WTC11 (cell line): Measurements from ENCODE around the gene APH1B. TPM values are rescaled to one million over a fixed set of nuclear protein-coding genes. Genes with fewer than 3 reads are reported as not detected.

ENCODE experiments used
- ATAC-seq: fragments of 200-7000 bp; cut with Tn5 transposase; 2 replicates; pipeline ENCODE4 v1.10.0; 2021; ENCODE audit warnings: mild to moderate bottlenecking, moderate library complexity
- CTCF ChIA-PET: fragments of 300-600 bp; sonication (Branson Sonifier 250); formaldehyde crosslinking; loops from one replicate; lab custom pipeline; 2021; ENCODE audit warnings: antibody characterized with exemption; lab: Charles Lee
- POLR2A ChIA-PET: fragments of 350-600 bp; sonication (Branson Sonifier 250); formaldehyde crosslinking; loops from one replicate; lab custom pipeline; 2021; ENCODE audit warnings: antibody characterized with exemption; lab: Charles Lee
- DNase-seq: peaks from one replicate; pipeline ENCODE4 v3.0.0; 2021; ENCODE audit warnings: low spot score
- H3K27ac Mint-ChIP-seq: 2 replicates; pipeline ENCODE4 v1.8.0; 2021; ENCODE audit warnings: mixed read lengths
- H3K27me3 Mint-ChIP-seq: 2 replicates; pipeline ENCODE4 v1.8.0; 2021; ENCODE audit warnings: low read depth, mild to moderate bottlenecking, moderate library complexity, mixed read lengths
- H3K36me3 Mint-ChIP-seq: 2 replicates; pipeline ENCODE4 v1.8.0; 2021; ENCODE audit warnings: mixed read lengths
- H3K4me1 Mint-ChIP-seq: 2 replicates; pipeline ENCODE4 v1.8.0; 2022; ENCODE audit warnings: mixed read lengths
- H3K4me3 Mint-ChIP-seq: 2 replicates; pipeline ENCODE4 v1.8.0; 2021; ENCODE audit warnings: mild to moderate bottlenecking, moderate library complexity, mixed read lengths
- H3K9me3 Mint-ChIP-seq: 2 replicates; pipeline ENCODE4 v1.8.0; 2021; ENCODE audit warnings: mixed read lengths
- ATF6 ChIP-seq: sonication (generic); formaldehyde crosslinking; IDR thresholded peaks from 2 replicates; pipeline ENCODE4 v1.8.1; 2023; ENCODE audit warnings: mild to moderate bottlenecking, missing genetic modification reagents
- ELF4 ChIP-seq: sonication (generic); formaldehyde crosslinking; IDR thresholded peaks from 2 replicates; pipeline ENCODE4 v1.8.1; 2022; ENCODE audit warnings: low read depth, mild to moderate bottlenecking, moderate library complexity, missing genetic modification reagents
- ETV6 ChIP-seq: sonication (generic); formaldehyde crosslinking; IDR thresholded peaks from 2 replicates; pipeline ENCODE4 v1.8.1; 2022; ENCODE audit warnings: mild to moderate bottlenecking, missing genetic modification reagents
- FOXJ3 ChIP-seq: sonication (generic); formaldehyde crosslinking; IDR thresholded peaks from 2 replicates; pipeline ENCODE4 v1.9.0; 2021; ENCODE audit warnings: missing genetic modification reagents, mild to moderate bottlenecking, borderline replicate concordance
- HMGA2 ChIP-seq: fragments of 250-450 bp; sonication (Bioruptor Pico); IDR thresholded peaks from 2 replicates; pipeline ENCODE4 v1.4.0; 2021; ENCODE audit warnings: mild to moderate bottlenecking, moderate library complexity
- JAZF1 ChIP-seq: fragments of 250-450 bp; sonication (Bioruptor Pico); IDR thresholded peaks from 2 replicates; pipeline ENCODE4 v1.9.0; 2021; ENCODE audit warnings: moderate library complexity, mild to moderate bottlenecking, inconsistent platforms
- MAX ChIP-seq: sonication (generic); formaldehyde crosslinking; IDR thresholded peaks from 2 replicates; pipeline ENCODE4 v1.8.0; 2022; ENCODE audit warnings: mild to moderate bottlenecking, missing genetic modification reagents
- NR1H2 ChIP-seq: sonication (generic); formaldehyde crosslinking; IDR thresholded peaks from 2 replicates; pipeline ENCODE4 v1.9.0; 2021; ENCODE audit warnings: mild to moderate bottlenecking, moderate library complexity, missing genetic modification reagents
- NR3C1 ChIP-seq: sonication (generic); formaldehyde crosslinking; conservative IDR thresholded peaks from 2 replicates; pipeline ENCODE4 v1.8.1; 2023; ENCODE audit warnings: low read depth, mild to moderate bottlenecking, missing genetic modification reagents
- PRRX2 ChIP-seq: fragments of 250-450 bp; sonication (Bioruptor Pico); IDR thresholded peaks from 2 replicates; pipeline ENCODE4 v1.8.0; 2021; ENCODE audit warnings: mild to moderate bottlenecking
- SP1 ChIP-seq: sonication (generic); formaldehyde crosslinking; conservative IDR thresholded peaks from 2 replicates; pipeline ENCODE4 v1.8.1; 2022; ENCODE audit warnings: missing genetic modification reagents
- ZBTB43 ChIP-seq: sonication (generic); formaldehyde crosslinking; IDR thresholded peaks from 2 replicates; pipeline ENCODE4 v1.8.1; 2023; ENCODE audit warnings: mild to moderate bottlenecking, missing genetic modification reagents
- ZNF219 ChIP-seq: sonication (generic); formaldehyde crosslinking; IDR thresholded peaks from 2 replicates; pipeline ENCODE4 v1.8.0; 2023; ENCODE audit warnings: missing genetic modification reagents, mild to moderate bottlenecking, borderline replicate concordance
- ZNF671 ChIP-seq: fragments of 250-450 bp; sonication (Bioruptor Pico); IDR thresholded peaks from 2 replicates; pipeline ENCODE4 v1.8.0; 2021; ENCODE audit warnings: mild to moderate bottlenecking
- total RNA-seq: library from RNA; stranded (reverse); gene quantifications from 3 replicates; pipeline ENCODE4 v1.2.3, GENCODE V29; 2021
- TF ChIP-seq, protein P1 (sequence below): fragments of 250-450 bp; sonication (Bioruptor Pico); IDR thresholded peaks from 2 replicates; pipeline ENCODE4 v1.9.0; 2021; ENCODE audit warnings: mild to moderate bottlenecking
- TF ChIP-seq, protein P2 (sequence below): sonication (generic); formaldehyde crosslinking; IDR thresholded peaks from 2 replicates; pipeline ENCODE4 v1.8.1; 2023; ENCODE audit warnings: mild to moderate bottlenecking, missing genetic modification reagents, borderline replicate concordance
- TF ChIP-seq, protein P3 (sequence below): sonication (generic); formaldehyde crosslinking; IDR thresholded peaks from 2 replicates; pipeline ENCODE4 v1.8.0; 2022; ENCODE audit warnings: mild to moderate bottlenecking, missing genetic modification reagents

APH1B gene
- total RNA-seq, 1 experiment from 2014 or later, result 25.0 TPM

- Mint-ChIP-seq H3K4me3 (no peak overlapping the region), H3K27me3 (no peaks in the 10 kb centered on the region; the same call in 1 of the 2 replicates), H3K9me3 (no peaks in the 10 kb centered on the region), H3K4me1 (peaks cover 40% of the 10 kb centered on the region), H3K36me3 (no peaks in the 10 kb centered on the region), H3K27ac (no peak overlapping the region)
- POLR2A ChIA-PET, result no interaction called here
- TF ChIP-seq NR1H2 (CRISPR knock-in tag), result no peak
- TF ChIP-seq, protein P1, sequence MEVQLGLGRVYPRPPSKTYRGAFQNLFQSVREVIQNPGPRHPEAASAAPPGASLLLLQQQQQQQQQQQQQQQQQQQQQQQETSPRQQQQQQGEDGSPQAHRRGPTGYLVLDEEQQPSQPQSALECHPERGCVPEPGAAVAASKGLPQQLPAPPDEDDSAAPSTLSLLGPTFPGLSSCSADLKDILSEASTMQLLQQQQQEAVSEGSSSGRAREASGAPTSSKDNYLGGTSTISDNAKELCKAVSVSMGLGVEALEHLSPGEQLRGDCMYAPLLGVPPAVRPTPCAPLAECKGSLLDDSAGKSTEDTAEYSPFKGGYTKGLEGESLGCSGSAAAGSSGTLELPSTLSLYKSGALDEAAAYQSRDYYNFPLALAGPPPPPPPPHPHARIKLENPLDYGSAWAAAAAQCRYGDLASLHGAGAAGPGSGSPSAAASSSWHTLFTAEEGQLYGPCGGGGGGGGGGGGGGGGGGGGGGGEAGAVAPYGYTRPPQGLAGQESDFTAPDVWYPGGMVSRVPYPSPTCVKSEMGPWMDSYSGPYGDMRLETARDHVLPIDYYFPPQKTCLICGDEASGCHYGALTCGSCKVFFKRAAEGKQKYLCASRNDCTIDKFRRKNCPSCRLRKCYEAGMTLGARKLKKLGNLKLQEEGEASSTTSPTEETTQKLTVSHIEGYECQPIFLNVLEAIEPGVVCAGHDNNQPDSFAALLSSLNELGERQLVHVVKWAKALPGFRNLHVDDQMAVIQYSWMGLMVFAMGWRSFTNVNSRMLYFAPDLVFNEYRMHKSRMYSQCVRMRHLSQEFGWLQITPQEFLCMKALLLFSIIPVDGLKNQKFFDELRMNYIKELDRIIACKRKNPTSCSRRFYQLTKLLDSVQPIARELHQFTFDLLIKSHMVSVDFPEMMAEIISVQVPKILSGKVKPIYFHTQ (CRISPR knock-in tag), result no peak
- TF ChIP-seq ZNF671, result no peak
- no peak for TF ChIP-seq ELF4 (CRISPR knock-in tag)
- TF ChIP-seq, protein P2, sequence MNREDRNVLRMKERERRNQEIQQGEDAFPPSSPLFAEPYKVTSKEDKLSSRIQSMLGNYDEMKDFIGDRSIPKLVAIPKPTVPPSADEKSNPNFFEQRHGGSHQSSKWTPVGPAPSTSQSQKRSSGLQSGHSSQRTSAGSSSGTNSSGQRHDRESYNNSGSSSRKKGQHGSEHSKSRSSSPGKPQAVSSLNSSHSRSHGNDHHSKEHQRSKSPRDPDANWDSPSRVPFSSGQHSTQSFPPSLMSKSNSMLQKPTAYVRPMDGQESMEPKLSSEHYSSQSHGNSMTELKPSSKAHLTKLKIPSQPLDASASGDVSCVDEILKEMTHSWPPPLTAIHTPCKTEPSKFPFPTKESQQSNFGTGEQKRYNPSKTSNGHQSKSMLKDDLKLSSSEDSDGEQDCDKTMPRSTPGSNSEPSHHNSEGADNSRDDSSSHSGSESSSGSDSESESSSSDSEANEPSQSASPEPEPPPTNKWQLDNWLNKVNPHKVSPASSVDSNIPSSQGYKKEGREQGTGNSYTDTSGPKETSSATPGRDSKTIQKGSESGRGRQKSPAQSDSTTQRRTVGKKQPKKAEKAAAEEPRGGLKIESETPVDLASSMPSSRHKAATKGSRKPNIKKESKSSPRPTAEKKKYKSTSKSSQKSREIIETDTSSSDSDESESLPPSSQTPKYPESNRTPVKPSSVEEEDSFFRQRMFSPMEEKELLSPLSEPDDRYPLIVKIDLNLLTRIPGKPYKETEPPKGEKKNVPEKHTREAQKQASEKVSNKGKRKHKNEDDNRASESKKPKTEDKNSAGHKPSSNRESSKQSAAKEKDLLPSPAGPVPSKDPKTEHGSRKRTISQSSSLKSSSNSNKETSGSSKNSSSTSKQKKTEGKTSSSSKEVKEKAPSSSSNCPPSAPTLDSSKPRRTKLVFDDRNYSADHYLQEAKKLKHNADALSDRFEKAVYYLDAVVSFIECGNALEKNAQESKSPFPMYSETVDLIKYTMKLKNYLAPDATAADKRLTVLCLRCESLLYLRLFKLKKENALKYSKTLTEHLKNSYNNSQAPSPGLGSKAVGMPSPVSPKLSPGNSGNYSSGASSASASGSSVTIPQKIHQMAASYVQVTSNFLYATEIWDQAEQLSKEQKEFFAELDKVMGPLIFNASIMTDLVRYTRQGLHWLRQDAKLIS, result no peak
- no peak for TF ChIP-seq ATF6 (CRISPR knock-in tag)
- TF ChIP-seq, protein P3, sequence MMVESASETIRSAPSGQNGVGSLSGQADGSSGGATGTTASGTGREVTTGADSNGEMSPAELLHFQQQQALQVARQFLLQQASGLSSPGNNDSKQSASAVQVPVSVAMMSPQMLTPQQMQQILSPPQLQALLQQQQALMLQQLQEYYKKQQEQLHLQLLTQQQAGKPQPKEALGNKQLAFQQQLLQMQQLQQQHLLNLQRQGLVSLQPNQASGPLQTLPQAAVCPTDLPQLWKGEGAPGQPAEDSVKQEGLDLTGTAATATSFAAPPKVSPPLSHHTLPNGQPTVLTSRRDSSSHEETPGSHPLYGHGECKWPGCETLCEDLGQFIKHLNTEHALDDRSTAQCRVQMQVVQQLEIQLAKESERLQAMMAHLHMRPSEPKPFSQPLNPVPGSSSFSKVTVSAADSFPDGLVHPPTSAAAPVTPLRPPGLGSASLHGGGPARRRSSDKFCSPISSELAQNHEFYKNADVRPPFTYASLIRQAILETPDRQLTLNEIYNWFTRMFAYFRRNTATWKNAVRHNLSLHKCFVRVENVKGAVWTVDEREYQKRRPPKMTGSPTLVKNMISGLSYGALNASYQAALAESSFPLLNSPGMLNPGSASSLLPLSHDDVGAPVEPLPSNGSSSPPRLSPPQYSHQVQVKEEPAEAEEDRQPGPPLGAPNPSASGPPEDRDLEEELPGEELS (CRISPR knock-in tag), result no peak
- TF ChIP-seq ETV6 (CRISPR knock-in tag), result no peak
- TF ChIP-seq FOXJ3 (CRISPR knock-in tag), result no peak
- TF ChIP-seq ZNF219, result no peak
- TF ChIP-seq JAZF1 (CRISPR knock-in tag), result no peak
- no peak for TF ChIP-seq PRRX2 (CRISPR knock-in tag)
- no peak for TF ChIP-seq HMGA2 (CRISPR knock-in tag)
- no peak for TF ChIP-seq SP1
- TF ChIP-seq MAX, result no peak
- no peak for TF ChIP-seq NR3C1
- no peak for TF ChIP-seq ZBTB43 (CRISPR knock-in tag)
- ATAC-seq (no peak), DNase-seq (no peak)
- CTCF ChIA-PET, result no interaction called here
These were observed 59.6 kb downstream of the APH1B start for GRCh38 chr15:63337046-63337445.
